HG02970 (cell line): ENCODE results near the gene CLCA1.
A peak's percentile ranks its signal among the peaks of the same experiment; 100 is the strongest.

Experiments used
- ATAC-seq: cut with Tn5 transposase; IDR thresholded peaks from one replicate; pipeline ENCODE4 v1.9.1; 2021; ENCODE audit warnings: mild to moderate bottlenecking, moderate library complexity, moderate number of reproducible peaks; ENCODE audit not compliant: unreplicated experiment, low FRiP score

CLCA1 gene

DNA sequence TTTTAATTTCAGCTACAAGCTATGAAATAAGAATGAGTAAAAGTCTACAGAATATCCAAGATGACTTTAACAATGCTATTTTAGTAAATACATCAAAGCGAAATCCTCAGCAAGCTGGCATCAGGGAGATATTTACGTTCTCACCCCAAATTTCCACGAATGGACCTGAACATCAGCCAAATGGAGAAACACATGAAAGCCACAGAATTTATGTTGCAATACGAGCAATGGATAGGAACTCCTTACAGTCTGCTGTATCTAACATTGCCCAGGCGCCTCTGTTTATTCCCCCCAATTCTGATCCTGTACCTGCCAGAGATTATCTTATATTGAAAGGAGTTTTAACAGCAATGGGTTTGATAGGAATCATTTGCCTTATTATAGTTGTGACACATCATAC lies 13.7 kb upstream of the CLCA1 start:
- ATAC-seq: no peak

DNA sequence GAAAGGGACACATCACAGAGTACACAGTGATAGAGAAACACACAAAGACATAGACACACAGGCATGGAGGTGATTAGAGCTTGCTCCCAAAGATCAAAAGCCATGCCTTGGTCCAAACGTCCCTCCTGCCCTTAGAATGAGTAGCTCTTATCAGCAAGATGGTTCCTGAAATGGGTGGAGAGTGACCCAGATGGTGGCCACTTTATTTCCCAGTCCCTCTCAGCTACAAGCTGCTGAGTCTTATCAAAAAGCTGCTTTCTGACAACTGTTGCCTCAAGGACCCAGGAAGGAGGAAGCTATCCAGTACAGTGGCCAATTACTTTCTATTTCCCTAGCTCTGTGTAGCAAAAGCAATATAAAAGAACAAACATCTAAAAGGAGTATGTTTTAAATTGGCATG lies 7.7 kb upstream of the CLCA1 start:
- ATAC-seq: no peak

DNA sequence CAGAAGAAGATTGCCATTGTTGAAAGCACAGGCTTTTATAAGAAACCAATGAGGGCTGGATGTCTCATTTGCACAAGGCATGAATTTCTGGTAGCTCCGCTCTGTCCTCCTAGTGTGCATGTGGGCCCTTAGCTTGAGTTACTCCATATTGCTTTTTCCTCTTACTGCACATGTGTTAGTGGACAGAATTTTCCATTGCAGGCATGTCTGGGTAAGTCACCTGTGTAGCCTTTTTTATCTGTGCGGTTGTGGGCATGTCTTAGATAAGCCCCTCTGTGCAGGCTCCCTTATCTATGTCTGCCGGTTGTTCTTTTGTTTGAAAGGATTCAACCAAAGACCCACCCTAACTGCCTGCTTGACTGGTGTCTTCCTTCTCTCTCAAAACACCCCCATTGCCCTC lies 7.2 kb upstream of the CLCA1 start:
- ATAC-seq: no peak

DNA sequence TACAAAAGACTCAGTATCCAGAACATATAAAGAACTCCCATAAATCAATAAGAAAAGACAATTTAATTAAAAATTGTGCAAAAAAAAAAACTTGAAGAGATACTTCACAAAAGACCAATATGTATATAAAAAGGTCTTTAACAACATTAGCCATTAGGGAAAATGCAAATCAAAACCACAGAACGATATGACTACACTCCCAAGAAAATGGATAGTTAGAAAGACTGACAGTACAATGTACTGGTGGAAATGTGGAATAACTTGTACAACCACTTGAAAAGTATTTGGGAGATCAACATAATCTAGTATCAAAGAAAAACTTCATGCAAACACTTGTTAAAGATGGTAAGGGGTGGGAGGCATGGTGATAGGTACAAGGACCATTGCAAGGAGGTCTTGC lies 3.9 kb upstream of the CLCA1 start:
- no peak for ATAC-seq

DNA sequence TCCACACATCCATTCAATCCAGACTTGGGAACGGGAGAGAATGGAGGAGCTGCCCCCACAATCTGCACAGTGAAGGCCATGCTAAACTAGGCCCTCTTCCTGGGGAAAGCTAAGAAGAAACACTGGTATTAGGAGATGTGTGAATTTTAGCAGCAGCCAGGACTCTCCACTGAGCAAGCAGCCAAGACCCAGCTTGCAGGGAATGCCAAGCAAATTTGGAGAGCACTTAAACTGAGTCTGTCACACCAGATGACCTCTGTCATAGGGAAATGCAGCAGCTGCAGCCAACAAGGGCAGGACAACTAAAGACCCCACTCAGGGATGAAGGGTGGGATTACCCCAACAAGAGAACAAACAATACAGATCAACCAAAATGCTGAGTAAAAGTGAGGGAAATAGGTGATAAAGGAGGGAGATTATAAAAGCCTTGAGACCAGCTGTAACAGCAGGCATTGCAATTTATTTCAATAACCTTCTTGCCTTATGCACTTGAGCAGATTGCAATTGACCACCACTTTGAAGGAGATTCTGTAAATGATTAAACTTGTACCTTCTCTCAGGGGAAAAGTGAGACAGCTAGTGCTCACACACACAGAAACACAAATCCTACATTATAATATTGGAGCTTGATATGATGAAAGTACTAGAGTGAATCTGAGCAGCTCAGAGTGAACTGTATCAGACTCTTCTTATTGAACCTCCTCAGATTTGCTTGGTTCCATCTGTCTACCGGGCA lies 2.5 kb upstream of the CLCA1 start:
- no peak for ATAC-seq

DNA sequence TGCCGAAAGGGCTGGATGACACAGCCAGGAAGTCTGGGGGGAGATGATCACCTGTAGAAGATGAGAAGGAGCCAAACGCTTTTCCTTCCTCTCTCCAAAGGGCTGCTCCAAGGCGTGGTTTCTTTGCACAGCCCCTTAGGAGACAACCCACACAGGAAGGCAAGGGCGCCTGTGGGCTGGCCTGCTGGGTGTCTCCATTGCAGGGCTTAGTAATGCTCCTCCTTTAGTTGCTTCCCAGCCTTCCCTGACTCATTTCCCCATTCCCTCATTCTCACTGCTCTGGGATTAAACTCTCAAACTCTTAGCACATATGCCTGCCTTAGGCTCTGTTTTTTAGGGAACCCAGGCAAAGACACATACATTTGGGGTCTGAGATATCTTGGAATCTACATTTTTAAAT lies 1.7 kb upstream of the CLCA1 start:
- no peak for ATAC-seq

DNA sequence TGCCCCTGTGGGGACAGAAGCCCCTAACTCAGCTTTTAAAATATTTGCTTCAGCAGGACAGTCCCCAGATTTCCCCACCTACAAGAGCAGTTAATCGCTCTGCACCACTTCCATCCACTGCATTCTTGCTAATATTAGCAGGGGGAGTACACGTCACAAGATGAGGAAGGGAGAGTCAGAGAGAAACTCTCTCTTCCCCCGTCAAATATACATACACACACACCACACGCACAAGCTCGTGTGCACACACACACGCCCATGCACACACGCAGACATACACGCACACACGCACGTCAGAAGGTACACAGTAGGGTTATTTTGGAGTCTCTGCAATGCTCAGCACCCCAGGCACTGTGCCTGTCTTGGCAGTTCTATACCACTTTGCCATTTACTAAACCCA lies 2.1 kb downstream of the CLCA1 start:
- ATAC-seq: no peak

DNA sequence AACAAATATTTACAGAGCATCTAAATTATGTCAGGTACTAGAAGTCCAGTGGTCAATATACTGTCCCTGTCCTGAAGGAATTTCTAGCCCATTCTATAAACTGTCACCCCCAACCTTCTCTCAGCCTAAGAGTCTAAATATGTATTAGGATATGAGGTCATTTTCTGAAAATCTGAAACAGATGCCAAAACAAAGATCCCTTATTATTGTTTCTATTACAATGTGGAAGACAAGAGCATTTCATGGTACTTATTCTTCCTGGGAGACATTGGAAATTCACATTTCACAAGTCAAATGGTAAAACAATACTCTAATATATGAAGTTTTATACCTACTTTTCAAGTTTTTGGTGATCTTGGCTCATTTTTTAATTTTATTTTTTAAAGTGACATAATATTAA lies 2.6 kb downstream of the CLCA1 start:
- ATAC-seq: no peak

DNA sequence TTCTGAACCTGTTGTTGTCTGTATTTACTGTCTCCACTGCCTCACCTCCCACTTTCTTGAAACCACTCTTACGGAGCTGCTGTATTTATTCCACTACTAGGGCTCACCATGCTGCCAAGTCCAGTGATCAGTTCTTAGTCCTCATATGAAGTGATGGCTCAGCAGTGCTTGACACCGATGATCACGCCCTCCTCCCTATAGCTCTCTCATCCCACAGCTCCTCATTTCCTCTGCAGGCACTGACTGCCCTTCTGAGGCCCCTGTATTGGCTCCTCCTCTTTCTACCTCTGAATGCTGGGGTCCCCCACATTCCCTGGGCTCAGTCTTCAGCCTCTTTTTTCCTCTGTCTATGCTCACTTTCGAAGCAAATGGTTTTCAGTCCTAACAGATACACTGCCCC lies 3.4 kb downstream of the CLCA1 start:
- no peak for ATAC-seq

DNA sequence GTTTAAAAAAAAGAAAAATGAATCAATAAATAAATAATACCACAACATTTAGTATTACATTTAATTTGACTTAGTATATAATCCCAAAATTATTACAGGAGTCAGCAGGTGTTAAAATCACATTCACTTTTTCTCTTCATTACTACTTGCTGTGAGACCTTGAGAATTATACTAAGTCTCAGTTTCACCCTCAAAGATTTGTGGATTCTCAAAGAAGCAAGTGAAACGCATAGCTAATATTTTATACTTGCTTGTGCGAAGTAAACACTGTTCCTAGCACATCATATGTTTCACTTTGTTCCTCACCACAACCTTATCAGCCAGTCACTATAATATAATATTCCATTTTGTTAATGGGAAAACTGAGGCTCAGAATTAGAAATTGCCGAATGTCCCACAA lies 4.0 kb downstream of the CLCA1 start:
- ATAC-seq: no peak

DNA sequence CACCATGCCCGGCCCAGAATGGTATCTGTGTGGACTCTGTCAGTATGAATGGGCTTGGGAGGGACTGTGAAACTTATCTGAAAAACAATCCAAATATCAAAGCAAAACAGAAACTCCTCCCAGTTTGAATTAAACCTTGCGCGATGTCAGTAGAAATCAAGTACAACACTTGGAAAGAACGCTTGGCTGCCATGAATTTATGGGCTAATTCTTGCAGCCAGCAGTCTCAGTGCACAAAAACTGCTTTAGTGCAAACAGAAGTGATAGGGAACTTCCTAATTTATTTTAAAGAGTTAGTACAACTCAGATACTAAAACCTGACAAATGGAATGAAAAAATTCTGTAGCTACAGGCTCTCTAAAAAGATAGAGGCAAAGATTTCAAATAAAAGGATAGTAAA lies 8.5 kb downstream of the CLCA1 start:
- ATAC-seq: no peak

DNA sequence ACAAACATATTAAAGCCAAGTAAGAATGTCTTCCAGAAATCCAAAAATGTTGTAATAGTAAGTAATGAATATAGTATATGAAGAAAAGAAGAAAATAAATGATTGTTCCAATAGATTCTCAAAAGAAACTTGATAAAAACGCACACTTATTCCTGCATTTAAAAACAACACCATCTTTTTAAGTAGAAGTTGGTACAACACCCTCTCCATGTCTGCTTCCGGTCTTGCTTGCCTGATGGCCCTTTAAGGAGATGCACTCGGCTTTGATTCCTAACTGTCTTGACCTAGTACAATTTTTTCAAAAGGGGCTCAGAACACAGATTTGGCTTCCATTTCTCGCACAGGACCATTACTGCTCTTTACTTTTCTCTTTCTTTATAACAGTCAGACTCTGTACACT lies 9.0 kb downstream of the CLCA1 start:
- no peak for ATAC-seq

DNA sequence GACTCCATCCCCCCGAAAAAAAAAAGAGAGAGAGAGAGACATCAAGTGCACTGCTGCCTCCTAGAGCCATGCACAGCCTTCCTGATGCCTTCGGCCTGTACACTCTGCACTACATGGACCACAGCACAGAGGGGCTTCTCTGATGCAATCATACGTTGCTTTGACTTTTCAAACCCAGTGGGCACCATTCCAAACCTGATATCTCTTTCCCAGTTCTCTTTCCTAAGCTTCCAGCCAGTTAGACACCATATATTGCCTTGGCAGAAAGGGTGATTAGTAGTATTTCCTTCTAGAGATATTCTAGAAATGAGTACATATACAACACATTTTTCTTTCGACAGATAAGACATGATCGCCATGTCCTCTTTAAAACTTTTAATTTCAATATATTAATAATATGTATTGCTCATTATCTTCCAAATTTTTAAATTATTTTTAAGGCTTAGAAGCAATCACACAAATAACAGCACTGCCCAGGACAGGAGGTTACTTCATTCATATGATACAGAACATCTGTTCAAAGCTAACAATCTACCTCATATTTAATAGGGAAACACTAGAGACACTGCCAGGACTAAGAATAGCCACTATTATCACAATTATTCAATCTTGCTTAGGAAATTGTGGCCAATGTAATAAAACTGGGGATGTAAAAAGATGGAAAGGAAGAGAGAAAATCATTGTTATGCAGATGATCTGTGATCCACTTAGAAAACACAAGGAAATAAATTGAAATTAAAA lies 9.9 kb downstream of the CLCA1 start:
- no peak for ATAC-seq

DNA sequence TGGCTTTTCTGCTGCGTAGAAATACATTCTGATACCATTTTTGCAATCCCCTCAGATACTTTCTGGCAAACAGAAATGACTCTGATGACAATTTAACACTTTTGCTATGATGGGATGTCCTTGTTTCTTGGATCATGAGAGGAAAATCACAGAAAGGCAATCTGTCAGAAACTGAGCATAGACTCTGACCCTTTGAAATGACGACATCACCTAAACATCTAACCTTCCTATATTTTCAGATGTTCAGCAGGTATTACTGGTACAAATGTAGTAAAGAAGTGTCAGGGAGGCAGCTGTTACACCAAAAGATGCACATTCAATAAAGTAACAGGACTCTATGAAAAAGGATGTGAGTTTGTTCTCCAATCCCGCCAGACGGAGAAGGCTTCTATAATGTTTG lies 13.2 kb downstream of the CLCA1 start:
- ATAC-seq: no peak

DNA sequence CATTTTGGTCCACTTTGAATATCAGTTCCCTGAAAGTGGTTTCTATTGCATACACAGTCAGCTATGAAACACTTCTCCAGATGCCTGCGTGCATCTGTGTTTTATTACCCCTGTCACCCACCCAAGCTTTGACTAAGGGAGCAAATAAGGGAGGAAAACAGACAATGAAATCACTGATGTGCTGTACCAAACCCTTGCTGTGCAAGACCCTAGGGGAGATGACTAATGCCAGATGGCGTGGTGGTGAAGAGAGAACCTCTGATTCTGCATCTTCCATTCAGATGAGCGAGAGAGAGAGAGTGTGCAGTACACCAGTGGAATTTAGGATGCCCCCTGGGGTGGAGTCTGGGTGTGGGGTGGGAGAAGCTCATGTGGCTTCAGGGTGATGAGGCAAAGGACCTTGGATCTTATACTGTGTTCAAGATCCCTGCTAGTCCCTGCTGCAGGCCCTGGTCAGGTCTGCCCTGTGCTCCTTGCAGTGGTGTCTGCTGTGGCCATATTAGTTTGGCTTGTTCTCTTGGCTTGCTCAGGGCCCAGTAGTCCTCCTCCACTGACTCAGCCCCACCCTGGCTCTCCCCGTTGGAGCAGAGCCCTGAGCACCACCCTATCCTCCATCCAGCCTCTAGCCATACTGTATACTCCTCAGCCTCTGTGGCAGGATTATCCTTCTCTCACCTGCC lies 18.5 kb downstream of the CLCA1 start:
- ATAC-seq: no peak

DNA sequence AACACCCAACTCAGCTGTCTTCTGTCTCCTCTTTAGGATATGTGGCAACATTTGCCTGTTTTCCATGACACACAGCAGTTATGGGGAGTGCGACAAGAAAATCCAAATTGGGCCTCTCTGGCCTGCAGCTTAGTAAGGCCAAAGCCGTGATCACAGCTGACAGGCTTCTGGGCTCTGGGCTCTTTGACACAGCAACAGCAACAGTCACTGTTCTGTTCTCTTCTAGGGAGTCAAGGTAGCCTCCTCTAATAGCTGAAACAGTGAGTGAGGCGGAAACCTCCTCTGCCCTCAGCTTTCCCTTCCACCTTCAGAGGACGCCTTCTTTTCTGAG lies 19.0 kb downstream of the CLCA1 start:
- no peak for ATAC-seq

DNA sequence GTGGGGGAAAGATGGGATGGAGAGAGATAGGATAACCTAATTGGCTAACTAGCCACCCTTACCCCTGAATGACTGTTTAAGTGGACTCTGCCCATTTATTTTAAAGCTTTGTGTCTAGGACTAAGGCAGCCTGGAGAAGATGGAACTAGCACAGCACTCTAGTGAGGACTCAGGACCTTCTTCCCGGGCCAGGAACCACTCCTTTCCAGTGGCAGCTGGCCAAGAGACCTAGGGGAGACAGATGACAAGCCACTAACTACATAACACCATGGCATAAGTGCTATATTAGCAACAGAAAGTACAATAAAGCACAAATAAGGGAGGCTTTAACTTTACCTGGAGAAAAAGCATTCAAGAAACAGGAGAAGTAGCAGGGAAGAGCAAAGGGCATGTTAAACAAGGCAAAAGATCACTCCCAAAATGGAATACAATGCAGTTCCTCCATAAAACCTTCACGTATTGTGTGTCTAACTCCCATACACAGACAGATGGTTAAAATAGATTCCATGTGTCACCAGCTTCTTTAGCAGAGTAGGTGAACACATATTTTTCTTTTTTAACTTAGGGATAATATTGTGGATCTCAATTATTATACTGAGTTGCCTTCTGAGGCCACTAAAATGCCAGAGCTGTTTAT lies 20.6 kb downstream of the CLCA1 start:
- no peak for ATAC-seq

DNA sequence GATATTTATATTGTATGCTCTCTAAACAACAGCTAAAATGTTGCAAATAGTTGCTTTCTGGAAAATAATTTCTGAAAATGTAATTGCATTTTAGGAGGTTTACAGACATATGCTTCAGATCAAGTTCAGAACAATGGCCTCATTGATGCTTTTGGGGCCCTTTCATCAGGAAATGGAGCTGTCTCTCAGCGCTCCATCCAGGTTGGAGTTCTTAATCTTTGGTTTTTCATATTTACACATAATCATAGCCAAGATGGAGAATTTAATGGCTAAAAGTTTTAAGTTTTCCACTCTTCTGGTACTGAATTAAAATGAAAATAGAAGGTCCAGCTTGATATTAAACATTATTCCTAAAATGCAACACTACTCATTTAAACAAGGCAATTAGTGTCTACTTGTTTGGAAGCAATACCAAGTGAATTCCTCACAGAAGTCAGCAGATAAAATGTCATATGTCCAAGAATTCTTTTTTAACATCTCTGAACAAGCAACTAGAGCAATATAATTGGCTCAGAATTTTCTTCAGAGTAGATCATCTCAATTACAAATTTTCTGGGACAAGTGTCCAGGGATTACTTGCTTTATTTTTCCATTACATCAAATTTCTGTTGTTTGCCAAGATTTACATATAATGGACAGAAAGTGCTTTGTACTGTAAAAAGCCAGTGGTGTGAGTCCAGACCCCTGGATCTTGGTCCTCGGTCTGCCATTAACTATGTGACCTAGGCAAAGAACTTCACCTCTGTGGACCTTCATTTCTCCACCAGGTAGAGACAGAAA lies 22.6 kb downstream of the CLCA1 start:
- ATAC-seq: no peak

DNA sequence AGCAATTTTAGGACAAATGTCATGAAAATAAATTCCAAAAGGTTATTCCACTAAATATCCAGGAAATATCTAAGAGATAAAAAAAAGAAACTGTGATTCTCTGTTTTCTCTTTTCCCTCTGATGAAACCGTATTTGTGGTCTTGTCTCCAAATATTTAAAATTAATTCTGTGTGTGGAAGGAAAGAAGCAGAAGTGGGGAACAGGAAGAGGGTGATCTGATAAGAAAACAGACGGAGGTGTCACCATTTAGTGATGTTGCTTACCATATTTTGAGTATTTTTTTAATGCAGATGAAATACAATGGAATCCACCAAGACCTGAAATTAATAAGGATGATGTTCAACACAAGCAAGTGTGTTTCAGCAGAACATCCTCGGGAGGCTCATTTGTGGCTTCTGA lies 29.6 kb downstream of the CLCA1 start:
- ATAC-seq: no peak

DNA sequence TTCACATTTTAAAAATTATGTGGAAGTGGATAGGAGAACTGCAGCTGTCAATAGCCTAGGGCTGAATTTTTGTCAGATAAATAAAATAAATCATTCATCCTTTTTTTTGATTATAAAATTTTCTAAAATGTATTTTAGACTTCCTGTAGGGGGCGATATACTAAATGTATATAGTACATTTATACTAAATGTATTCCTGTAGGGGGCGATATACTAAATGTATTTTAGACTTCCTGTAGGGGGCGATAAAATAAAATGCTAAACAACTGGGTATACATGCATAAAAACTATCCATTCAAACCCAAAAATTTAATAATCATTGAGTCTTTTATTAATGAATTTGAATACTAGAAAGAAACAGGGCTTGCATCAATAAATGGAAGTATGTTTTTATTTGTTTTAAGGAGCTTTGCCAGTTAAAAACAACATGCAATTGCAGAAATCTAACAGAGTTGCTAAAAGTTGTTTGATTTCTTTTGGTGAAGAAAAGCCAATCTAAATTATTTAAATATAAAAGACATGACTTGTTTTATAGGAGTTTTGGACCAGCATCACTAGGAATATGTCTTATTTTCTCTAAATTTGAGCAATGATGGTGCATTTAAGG lies 31.4 kb downstream of the CLCA1 start:
- peak; percentile 50 for ATAC-seq
